Activated naive CD4-positive, alpha-beta T cell treated with anti-CD3 and anti-CD28 coated beads, Interleukin-2, amount 50 U/mL, for 24 hours (primary cell): ENCODE results near the gene SORBS1.

Source experiments
- H3K27ac Mint-ChIP-seq: one replicate; pipeline ENCODE4 v1.8.0; 2021; ENCODE audit warnings: mild to moderate bottlenecking, mixed read lengths
- H3K27me3 Mint-ChIP-seq: one replicate; pipeline ENCODE4 v1.8.0; 2021; ENCODE audit warnings: mixed read lengths
- H3K36me3 Mint-ChIP-seq: one replicate; pipeline ENCODE4 v1.8.0; 2021; ENCODE audit warnings: mixed read lengths
- H3K4me1 Mint-ChIP-seq: one replicate; pipeline ENCODE4 v1.8.0; 2021; ENCODE audit warnings: mixed read lengths
- H3K4me3 Mint-ChIP-seq: one replicate; pipeline ENCODE4 v1.8.0; 2021; ENCODE audit warnings: mild to moderate bottlenecking, mixed read lengths
- H3K9me3 Mint-ChIP-seq: one replicate; pipeline ENCODE4 v1.8.0; 2021; ENCODE audit warnings: mixed read lengths

The SORBS1 gene

GRCh38 chr10:95406651-95407280, 154.4 kb downstream of the SORBS1 start:
- Mint-ChIP-seq H3K9me3 (no peaks in the 10 kb centered on the region), H3K4me1 (no peaks in the 10 kb centered on the region), H3K27ac (no peak overlapping the region), H3K27me3 (no peaks in the 10 kb centered on the region), H3K4me3 (no peak overlapping the region), H3K36me3 (no peaks in the 10 kb centered on the region)

- H3K27me3 Mint-ChIP-seq = no peaks in the 10 kb centered on the region
- H3K36me3 Mint-ChIP-seq = no peaks in the 10 kb centered on the region
- H3K27ac Mint-ChIP-seq = no peak overlapping the region
- H3K4me1 Mint-ChIP-seq = no peaks in the 10 kb centered on the region
- no peaks in the 10 kb centered on the region for H3K9me3 Mint-ChIP-seq
- H3K4me3 Mint-ChIP-seq = no peak overlapping the region
These were observed 155.5 kb downstream of the SORBS1 start for GRCh38 chr10:95405655-95406054.

GRCh38 chr10:95404864-95405263, 156.3 kb downstream of the SORBS1 start:
- no peaks in the 10 kb centered on the region for H3K4me1 Mint-ChIP-seq
- no peaks in the 10 kb centered on the region for H3K27me3 Mint-ChIP-seq
- no peaks in the 10 kb centered on the region for H3K36me3 Mint-ChIP-seq
- H3K27ac Mint-ChIP-seq = no peak overlapping the region
- H3K4me3 Mint-ChIP-seq = no peak overlapping the region
- H3K9me3 Mint-ChIP-seq = no peaks in the 10 kb centered on the region

- Mint-ChIP-seq H3K27me3 (no peaks in the 10 kb centered on the region), H3K9me3 (no peaks in the 10 kb centered on the region), H3K27ac (no peak overlapping the region), H3K4me3 (no peak overlapping the region), H3K36me3 (no peaks in the 10 kb centered on the region), H3K4me1 (no peaks in the 10 kb centered on the region)
These were observed 156.7 kb downstream of the SORBS1 start for GRCh38 chr10:95404462-95404858.

GRCh38 chr10:95403700-95404461, 157.3 kb downstream of the SORBS1 start:
- Mint-ChIP-seq H3K4me3 (no peak overlapping the region), H3K36me3 (no peaks in the 10 kb centered on the region), H3K27ac (no peak overlapping the region), H3K4me1 (no peaks in the 10 kb centered on the region), H3K9me3 (no peaks in the 10 kb centered on the region), H3K27me3 (no peaks in the 10 kb centered on the region)

GRCh38 chr10:95401704-95402469, 159.3 kb downstream of the SORBS1 start:
- Mint-ChIP-seq H3K36me3 (no peaks in the 10 kb centered on the region), H3K4me3 (no peak overlapping the region), H3K9me3 (no peaks in the 10 kb centered on the region), H3K4me1 (no peaks in the 10 kb centered on the region), H3K27ac (no peak overlapping the region), H3K27me3 (no peaks in the 10 kb centered on the region)

- Mint-ChIP-seq H3K4me1 (no peaks in the 10 kb centered on the region), H3K27me3 (no peaks in the 10 kb centered on the region), H3K9me3 (no peaks in the 10 kb centered on the region), H3K4me3 (no peak overlapping the region), H3K27ac (no peak overlapping the region), H3K36me3 (no peaks in the 10 kb centered on the region)
These were observed 160.4 kb downstream of the SORBS1 start for GRCh38 chr10:95400787-95401186.

GRCh38 chr10:95399183-95399582, 162.0 kb downstream of the SORBS1 start:
- no peaks in the 10 kb centered on the region for H3K36me3 Mint-ChIP-seq
- no peaks in the 10 kb centered on the region for H3K9me3 Mint-ChIP-seq
- no peak overlapping the region for H3K27ac Mint-ChIP-seq
- H3K4me1 Mint-ChIP-seq = no peaks in the 10 kb centered on the region
- H3K27me3 Mint-ChIP-seq = no peaks in the 10 kb centered on the region
- H3K4me3 Mint-ChIP-seq = no peak overlapping the region

GRCh38 chr10:95397747-95398146, 163.4 kb downstream of the SORBS1 start:
- H3K4me3 Mint-ChIP-seq = no peak overlapping the region
- H3K36me3 Mint-ChIP-seq = no peaks in the 10 kb centered on the region
- H3K9me3 Mint-ChIP-seq = no peaks in the 10 kb centered on the region
- no peaks in the 10 kb centered on the region for H3K4me1 Mint-ChIP-seq
- no peaks in the 10 kb centered on the region for H3K27me3 Mint-ChIP-seq
- no peak overlapping the region for H3K27ac Mint-ChIP-seq

GRCh38 chr10:95395947-95396449, 165.2 kb downstream of the SORBS1 start:
- Mint-ChIP-seq H3K27me3 (no peaks in the 10 kb centered on the region), H3K36me3 (no peaks in the 10 kb centered on the region), H3K4me3 (no peak overlapping the region), H3K27ac (no peak overlapping the region), H3K4me1 (no peaks in the 10 kb centered on the region), H3K9me3 (no peaks in the 10 kb centered on the region)

- Mint-ChIP-seq H3K9me3 (no peaks in the 10 kb centered on the region), H3K27me3 (no peaks in the 10 kb centered on the region), H3K4me3 (no peak overlapping the region), H3K27ac (no peak overlapping the region), H3K36me3 (no peaks in the 10 kb centered on the region), H3K4me1 (no peaks in the 10 kb centered on the region)
These were observed 166.8 kb downstream of the SORBS1 start for GRCh38 chr10:95394161-95394880.

GRCh38 chr10:95392681-95393164, 168.4 kb downstream of the SORBS1 start:
- Mint-ChIP-seq H3K4me3 (no peak overlapping the region), H3K27me3 (no peaks in the 10 kb centered on the region), H3K36me3 (no peaks in the 10 kb centered on the region), H3K9me3 (no peaks in the 10 kb centered on the region), H3K4me1 (no peaks in the 10 kb centered on the region), H3K27ac (no peak overlapping the region)

- no peaks in the 10 kb centered on the region for H3K27me3 Mint-ChIP-seq
- H3K4me1 Mint-ChIP-seq = no peaks in the 10 kb centered on the region
- H3K36me3 Mint-ChIP-seq = no peaks in the 10 kb centered on the region
- H3K4me3 Mint-ChIP-seq = no peak overlapping the region
- H3K27ac Mint-ChIP-seq = no peak overlapping the region
- no peaks in the 10 kb centered on the region for H3K9me3 Mint-ChIP-seq
These were observed 169.0 kb downstream of the SORBS1 start for GRCh38 chr10:95392217-95392584.

GRCh38 chr10:95391581-95392216, 169.5 kb downstream of the SORBS1 start:
- Mint-ChIP-seq H3K27me3 (no peaks in the 10 kb centered on the region), H3K36me3 (no peaks in the 10 kb centered on the region), H3K9me3 (no peaks in the 10 kb centered on the region), H3K4me3 (no peak overlapping the region), H3K4me1 (no peaks in the 10 kb centered on the region), H3K27ac (no peak overlapping the region)

GRCh38 chr10:95391164-95391563, 170.0 kb downstream of the SORBS1 start:
- no peak overlapping the region for H3K27ac Mint-ChIP-seq
- no peaks in the 10 kb centered on the region for H3K36me3 Mint-ChIP-seq
- no peaks in the 10 kb centered on the region for H3K9me3 Mint-ChIP-seq
- no peak overlapping the region for H3K4me3 Mint-ChIP-seq
- no peaks in the 10 kb centered on the region for H3K4me1 Mint-ChIP-seq
- no peaks in the 10 kb centered on the region for H3K27me3 Mint-ChIP-seq
